HEK293 (cell line): ENCODE data around the gene USHBP1.

Experiments used
- BCL11A ChIP-seq: fragments of 450-650 bp; formaldehyde crosslinking; IDR thresholded peaks from 2 replicates; pipeline ENCODE4 v1.5.1; 2016; ENCODE audit warnings: low read depth, missing biosample characterization, missing genetic modification characterization
- BCL11B ChIP-seq: fragments of 450-650 bp; formaldehyde crosslinking; IDR thresholded peaks from 2 replicates; pipeline ENCODE4 v1.5.1; 2016; ENCODE audit warnings: low read depth, missing biosample characterization, missing genetic modification characterization
- GLI2 ChIP-seq: fragments of 450-650 bp; formaldehyde crosslinking; IDR thresholded peaks from 2 replicates; pipeline ENCODE4; 2017; ENCODE audit warnings: missing biosample characterization, missing genetic modification characterization, low read depth, borderline replicate concordance
- GLIS2 ChIP-seq: fragments of 450-650 bp; formaldehyde crosslinking; IDR thresholded peaks from 2 replicates; pipeline ENCODE4 v1.5.1; 2016; ENCODE audit warnings: missing biosample characterization, missing genetic modification characterization
- KLF16 ChIP-seq: fragments of 450-650 bp; formaldehyde crosslinking; IDR thresholded peaks from 2 replicates; pipeline ENCODE4 v1.5.1; 2017; ENCODE audit warnings: missing biosample characterization, missing genetic modification characterization
- KLF8 ChIP-seq: fragments of 450-650 bp; formaldehyde crosslinking; IDR thresholded peaks from 2 replicates; pipeline ENCODE4 v1.5.1; 2016; ENCODE audit warnings: missing biosample characterization, missing genetic modification characterization
- SP2 ChIP-seq: fragments of 450-650 bp; formaldehyde crosslinking; IDR thresholded peaks from 2 replicates; pipeline ENCODE4 v1.5.1; 2016; ENCODE audit warnings: missing biosample characterization, missing genetic modification characterization
- TCF7L2 ChIP-seq: IDR thresholded peaks from 2 replicates; pipeline ENCODE4 v1.6.1; 2011; ENCODE audit warnings: low read depth, mild to moderate bottlenecking, inconsistent platforms, low read length, moderate library complexity, borderline replicate concordance
- TRIM28 ChIP-seq: IDR thresholded peaks from 2 replicates; pipeline ENCODE4 v1.6.1; 2011; ENCODE audit warnings: low read length, control low read depth, borderline replicate concordance
- YY1 ChIP-seq: fragments of 450-650 bp; formaldehyde crosslinking; IDR thresholded peaks from 2 replicates; pipeline ENCODE4 v1.5.1; 2018; ENCODE audit warnings: missing biosample characterization, missing genetic modification characterization
- ZBTB17 ChIP-seq: fragments of 450-650 bp; formaldehyde crosslinking; IDR thresholded peaks from 2 replicates; pipeline ENCODE4 v1.5.1; 2016; ENCODE audit warnings: missing biosample characterization, missing genetic modification characterization
- ZBTB8A ChIP-seq: fragments of 450-650 bp; formaldehyde crosslinking; IDR thresholded peaks from 2 replicates; pipeline ENCODE4 v1.5.1; 2016; ENCODE audit warnings: missing biosample characterization, missing genetic modification characterization
- ZEB2 ChIP-seq: fragments of 450-650 bp; formaldehyde crosslinking; IDR thresholded peaks from 2 replicates; pipeline ENCODE4 v1.5.1; 2016; ENCODE audit warnings: missing biosample characterization, missing genetic modification characterization
- ZFHX2 ChIP-seq: fragments of 450-650 bp; formaldehyde crosslinking; conservative IDR thresholded peaks from 2 replicates; pipeline ENCODE4 v1.5.1; 2016; ENCODE audit warnings: missing biosample characterization, missing genetic modification characterization
- ZFP69B ChIP-seq: fragments of 450-650 bp; formaldehyde crosslinking; IDR thresholded peaks from 2 replicates; pipeline ENCODE4 v1.5.1; 2016; ENCODE audit warnings: missing biosample characterization, missing genetic modification characterization
- ZNF138 ChIP-seq: fragments of 450-650 bp; formaldehyde crosslinking; IDR thresholded peaks from 2 replicates; pipeline ENCODE4 v1.5.1; 2016; ENCODE audit warnings: missing biosample characterization, missing genetic modification characterization, borderline replicate concordance
- ZNF146 ChIP-seq: fragments of 450-650 bp; formaldehyde crosslinking; IDR thresholded peaks from 2 replicates; pipeline ENCODE4 v1.5.1; 2016; ENCODE audit warnings: missing biosample characterization, missing genetic modification characterization
- ZNF175 ChIP-seq: fragments of 450-650 bp; formaldehyde crosslinking; IDR thresholded peaks from 2 replicates; pipeline ENCODE4 v1.5.1; 2016; ENCODE audit warnings: missing biosample characterization, missing genetic modification characterization
- ZNF23 ChIP-seq: fragments of 450-650 bp; formaldehyde crosslinking; IDR thresholded peaks from 2 replicates; pipeline ENCODE4 v1.5.1; 2016; ENCODE audit warnings: missing biosample characterization, missing genetic modification characterization, borderline replicate concordance
- ZNF335 ChIP-seq: fragments of 450-650 bp; formaldehyde crosslinking; conservative IDR thresholded peaks from 2 replicates; pipeline ENCODE4 v1.5.1; 2016; ENCODE audit warnings: missing biosample characterization, missing genetic modification characterization
- ZNF473 ChIP-seq: fragments of 450-650 bp; formaldehyde crosslinking; IDR thresholded peaks from 2 replicates; pipeline ENCODE4 v1.5.1; 2017; ENCODE audit warnings: missing biosample characterization, missing genetic modification characterization
- ZNF510 ChIP-seq: fragments of 450-650 bp; formaldehyde crosslinking; IDR thresholded peaks from 2 replicates; pipeline ENCODE4 v1.5.1; 2018; ENCODE audit warnings: mild to moderate bottlenecking, missing genetic modification characterization, missing biosample characterization; ENCODE audit not compliant: insufficient replicate concordance
- ZNF571 ChIP-seq: fragments of 450-650 bp; formaldehyde crosslinking; IDR thresholded peaks from 2 replicates; pipeline ENCODE4 v1.5.0; 2017; ENCODE audit warnings: missing biosample characterization, missing genetic modification characterization
- ZNF658 ChIP-seq: fragments of 450-650 bp; formaldehyde crosslinking; IDR thresholded peaks from 2 replicates; pipeline ENCODE4; 2016; ENCODE audit warnings: missing biosample characterization, missing genetic modification characterization
- ZNF843 ChIP-seq: fragments of 450-650 bp; formaldehyde crosslinking; IDR thresholded peaks from 2 replicates; pipeline ENCODE4 v1.5.1; 2016; ENCODE audit warnings: missing biosample characterization, missing genetic modification characterization
- TF ChIP-seq, protein P1 (sequence below): fragments of 450-650 bp; formaldehyde crosslinking; IDR thresholded peaks from 2 replicates; pipeline ENCODE4 v1.5.1; 2017; ENCODE audit warnings: missing biosample characterization, missing genetic modification characterization
- TF ChIP-seq, protein P2 (sequence below): fragments of 450-650 bp; formaldehyde crosslinking; IDR thresholded peaks from 2 replicates; pipeline ENCODE4 v1.5.0; 2017; ENCODE audit warnings: missing biosample characterization, missing genetic modification characterization, borderline replicate concordance
- TF ChIP-seq, protein P3 (sequence below): fragments of 450-650 bp; formaldehyde crosslinking; IDR thresholded peaks from 2 replicates; pipeline ENCODE4 v1.5.1; 2016; ENCODE audit warnings: missing biosample characterization, missing genetic modification characterization
- TF ChIP-seq, protein P4 (sequence below): fragments of 450-650 bp; formaldehyde crosslinking; IDR thresholded peaks from 2 replicates; pipeline ENCODE4 v1.5.1; 2016; ENCODE audit warnings: missing biosample characterization, missing genetic modification characterization
- TF ChIP-seq, protein P5 (sequence below): fragments of 450-650 bp; formaldehyde crosslinking; IDR thresholded peaks from 2 replicates; pipeline ENCODE4 v1.5.1; 2016; ENCODE audit warnings: missing biosample characterization, missing genetic modification characterization
- TF ChIP-seq, protein P6 (sequence below): fragments of 450-650 bp; formaldehyde crosslinking; IDR thresholded peaks from 2 replicates; pipeline ENCODE4 v1.5.1; 2017; ENCODE audit warnings: missing biosample characterization, missing genetic modification characterization

USHBP1 gene

DNA sequence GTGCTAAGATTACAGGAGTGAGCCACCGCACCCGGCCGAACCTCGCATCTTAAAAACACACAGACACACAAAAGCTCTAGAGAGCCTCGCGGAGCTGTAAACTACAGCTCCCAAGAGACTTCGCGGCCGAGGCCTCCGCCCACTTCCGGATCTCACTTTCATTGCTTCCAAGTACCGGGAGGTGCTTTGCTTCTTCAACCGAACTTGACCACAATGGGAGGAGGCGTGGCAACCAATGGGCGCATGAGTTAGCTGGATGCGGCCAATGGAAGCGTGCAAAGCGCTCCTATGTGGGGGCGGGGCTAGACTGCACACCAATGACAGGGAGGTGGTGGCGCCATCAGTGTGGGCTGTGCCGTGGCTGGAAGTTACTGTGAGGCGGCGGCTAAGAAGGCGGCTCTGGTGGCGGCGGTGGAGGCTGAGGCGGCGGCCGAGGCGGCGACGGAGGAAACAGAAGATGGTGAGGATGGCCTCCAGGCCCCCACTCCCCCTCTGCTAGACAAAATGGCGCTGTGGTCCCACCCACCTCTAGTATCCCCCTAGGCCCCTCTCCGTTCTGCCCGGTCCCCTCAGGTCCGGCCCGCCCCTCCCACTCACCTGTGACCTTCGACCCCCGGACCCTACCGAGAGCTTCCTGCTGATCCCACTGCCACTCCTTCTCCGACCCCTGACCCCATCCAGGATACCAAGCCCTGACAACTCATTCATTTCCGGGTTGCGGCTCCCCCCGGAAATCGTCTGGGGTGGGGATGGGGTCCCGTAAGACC is 44.8 kb upstream of the USHBP1 start, which contains the start of gene DDA1 (continued):
- TF ChIP-seq, protein P1, sequence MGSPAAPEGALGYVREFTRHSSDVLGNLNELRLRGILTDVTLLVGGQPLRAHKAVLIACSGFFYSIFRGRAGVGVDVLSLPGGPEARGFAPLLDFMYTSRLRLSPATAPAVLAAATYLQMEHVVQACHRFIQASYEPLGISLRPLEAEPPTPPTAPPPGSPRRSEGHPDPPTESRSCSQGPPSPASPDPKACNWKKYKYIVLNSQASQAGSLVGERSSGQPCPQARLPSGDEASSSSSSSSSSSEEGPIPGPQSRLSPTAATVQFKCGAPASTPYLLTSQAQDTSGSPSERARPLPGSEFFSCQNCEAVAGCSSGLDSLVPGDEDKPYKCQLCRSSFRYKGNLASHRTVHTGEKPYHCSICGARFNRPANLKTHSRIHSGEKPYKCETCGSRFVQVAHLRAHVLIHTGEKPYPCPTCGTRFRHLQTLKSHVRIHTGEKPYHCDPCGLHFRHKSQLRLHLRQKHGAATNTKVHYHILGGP, result no peak
- no peak for TF ChIP-seq ZNF146 (tag by site-specific recombination)
- TF ChIP-seq TCF7L2, result no peak
- TF ChIP-seq, protein P2, sequence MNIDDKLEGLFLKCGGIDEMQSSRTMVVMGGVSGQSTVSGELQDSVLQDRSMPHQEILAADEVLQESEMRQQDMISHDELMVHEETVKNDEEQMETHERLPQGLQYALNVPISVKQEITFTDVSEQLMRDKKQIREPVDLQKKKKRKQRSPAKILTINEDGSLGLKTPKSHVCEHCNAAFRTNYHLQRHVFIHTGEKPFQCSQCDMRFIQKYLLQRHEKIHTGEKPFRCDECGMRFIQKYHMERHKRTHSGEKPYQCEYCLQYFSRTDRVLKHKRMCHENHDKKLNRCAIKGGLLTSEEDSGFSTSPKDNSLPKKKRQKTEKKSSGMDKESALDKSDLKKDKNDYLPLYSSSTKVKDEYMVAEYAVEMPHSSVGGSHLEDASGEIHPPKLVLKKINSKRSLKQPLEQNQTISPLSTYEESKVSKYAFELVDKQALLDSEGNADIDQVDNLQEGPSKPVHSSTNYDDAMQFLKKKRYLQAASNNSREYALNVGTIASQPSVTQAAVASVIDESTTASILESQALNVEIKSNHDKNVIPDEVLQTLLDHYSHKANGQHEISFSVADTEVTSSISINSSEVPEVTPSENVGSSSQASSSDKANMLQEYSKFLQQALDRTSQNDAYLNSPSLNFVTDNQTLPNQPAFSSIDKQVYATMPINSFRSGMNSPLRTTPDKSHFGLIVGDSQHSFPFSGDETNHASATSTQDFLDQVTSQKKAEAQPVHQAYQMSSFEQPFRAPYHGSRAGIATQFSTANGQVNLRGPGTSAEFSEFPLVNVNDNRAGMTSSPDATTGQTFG (tag by site-specific recombination), result no peak
- peak; percentile 85 for TF ChIP-seq YY1 (tag by site-specific recombination)
- TF ChIP-seq ZEB2 (tag by site-specific recombination), result peak; percentile 70; the same call in 1 of the 2 replicates
- no peak for TF ChIP-seq ZNF23 (tag by site-specific recombination)
- TF ChIP-seq, protein P3, sequence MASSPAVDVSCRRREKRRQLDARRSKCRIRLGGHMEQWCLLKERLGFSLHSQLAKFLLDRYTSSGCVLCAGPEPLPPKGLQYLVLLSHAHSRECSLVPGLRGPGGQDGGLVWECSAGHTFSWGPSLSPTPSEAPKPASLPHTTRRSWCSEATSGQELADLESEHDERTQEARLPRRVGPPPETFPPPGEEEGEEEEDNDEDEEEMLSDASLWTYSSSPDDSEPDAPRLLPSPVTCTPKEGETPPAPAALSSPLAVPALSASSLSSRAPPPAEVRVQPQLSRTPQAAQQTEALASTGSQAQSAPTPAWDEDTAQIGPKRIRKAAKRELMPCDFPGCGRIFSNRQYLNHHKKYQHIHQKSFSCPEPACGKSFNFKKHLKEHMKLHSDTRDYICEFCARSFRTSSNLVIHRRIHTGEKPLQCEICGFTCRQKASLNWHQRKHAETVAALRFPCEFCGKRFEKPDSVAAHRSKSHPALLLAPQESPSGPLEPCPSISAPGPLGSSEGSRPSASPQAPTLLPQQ, result peak; percentile 64
- no peak for TF ChIP-seq ZNF510 (tag by site-specific recombination)
- no peak for TF ChIP-seq ZNF571 (tag by site-specific recombination)
- peak; percentile 100 for TF ChIP-seq SP2 (tag by site-specific recombination)
- TF ChIP-seq ZBTB8A, result no peak
- peak; percentile 88 for TF ChIP-seq ZNF335 (tag by site-specific recombination)
- peak; percentile 93 for TF ChIP-seq KLF8 (tag by site-specific recombination)
- no peak for TF ChIP-seq ZNF138 (tag by site-specific recombination)
- no peak for TF ChIP-seq ZNF473
- peak; percentile 92 for TF ChIP-seq BCL11B (tag by site-specific recombination)
- TF ChIP-seq, protein P4, sequence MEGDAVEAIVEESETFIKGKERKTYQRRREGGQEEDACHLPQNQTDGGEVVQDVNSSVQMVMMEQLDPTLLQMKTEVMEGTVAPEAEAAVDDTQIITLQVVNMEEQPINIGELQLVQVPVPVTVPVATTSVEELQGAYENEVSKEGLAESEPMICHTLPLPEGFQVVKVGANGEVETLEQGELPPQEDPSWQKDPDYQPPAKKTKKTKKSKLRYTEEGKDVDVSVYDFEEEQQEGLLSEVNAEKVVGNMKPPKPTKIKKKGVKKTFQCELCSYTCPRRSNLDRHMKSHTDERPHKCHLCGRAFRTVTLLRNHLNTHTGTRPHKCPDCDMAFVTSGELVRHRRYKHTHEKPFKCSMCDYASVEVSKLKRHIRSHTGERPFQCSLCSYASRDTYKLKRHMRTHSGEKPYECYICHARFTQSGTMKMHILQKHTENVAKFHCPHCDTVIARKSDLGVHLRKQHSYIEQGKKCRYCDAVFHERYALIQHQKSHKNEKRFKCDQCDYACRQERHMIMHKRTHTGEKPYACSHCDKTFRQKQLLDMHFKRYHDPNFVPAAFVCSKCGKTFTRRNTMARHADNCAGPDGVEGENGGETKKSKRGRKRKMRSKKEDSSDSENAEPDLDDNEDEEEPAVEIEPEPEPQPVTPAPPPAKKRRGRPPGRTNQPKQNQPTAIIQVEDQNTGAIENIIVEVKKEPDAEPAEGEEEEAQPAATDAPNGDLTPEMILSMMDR, result no peak
- peak; percentile 60; the same call in 1 of the 2 replicates for TF ChIP-seq BCL11A
- TF ChIP-seq, protein P5, sequence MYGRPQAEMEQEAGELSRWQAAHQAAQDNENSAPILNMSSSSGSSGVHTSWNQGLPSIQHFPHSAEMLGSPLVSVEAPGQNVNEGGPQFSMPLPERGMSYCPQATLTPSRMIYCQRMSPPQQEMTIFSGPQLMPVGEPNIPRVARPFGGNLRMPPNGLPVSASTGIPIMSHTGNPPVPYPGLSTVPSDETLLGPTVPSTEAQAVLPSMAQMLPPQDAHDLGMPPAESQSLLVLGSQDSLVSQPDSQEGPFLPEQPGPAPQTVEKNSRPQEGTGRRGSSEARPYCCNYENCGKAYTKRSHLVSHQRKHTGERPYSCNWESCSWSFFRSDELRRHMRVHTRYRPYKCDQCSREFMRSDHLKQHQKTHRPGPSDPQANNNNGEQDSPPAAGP, result peak; percentile 79; the same call in 1 of the 2 replicates
- no peak for TF ChIP-seq ZNF658 (tag by site-specific recombination)
- TF ChIP-seq ZNF175 (tag by site-specific recombination), result no peak
- peak; percentile 56; the same call in 1 of the 2 replicates for TF ChIP-seq TRIM28
- TF ChIP-seq GLIS2 (tag by site-specific recombination), result peak; percentile 72
- 0 out of 2 replicates have a peak, but pooled peaks have one; percentile 27 for TF ChIP-seq ZNF843 (tag by site-specific recombination)
- 0 out of 2 replicates have a peak, but pooled peaks have one; percentile 24 for TF ChIP-seq ZBTB17 (tag by site-specific recombination)
- TF ChIP-seq, protein P6, sequence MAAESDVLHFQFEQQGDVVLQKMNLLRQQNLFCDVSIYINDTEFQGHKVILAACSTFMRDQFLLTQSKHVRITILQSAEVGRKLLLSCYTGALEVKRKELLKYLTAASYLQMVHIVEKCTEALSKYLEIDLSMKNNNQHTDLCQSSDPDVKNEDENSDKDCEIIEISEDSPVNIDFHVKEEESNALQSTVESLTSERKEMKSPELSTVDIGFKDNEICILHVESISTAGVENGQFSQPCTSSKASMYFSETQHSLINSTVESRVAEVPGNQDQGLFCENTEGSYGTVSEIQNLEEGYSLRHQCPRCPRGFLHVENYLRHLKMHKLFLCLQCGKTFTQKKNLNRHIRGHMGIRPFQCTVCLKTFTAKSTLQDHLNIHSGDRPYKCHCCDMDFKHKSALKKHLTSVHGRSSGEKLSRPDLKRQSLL, result 0 out of 2 replicates have a peak, but pooled peaks have one; percentile 7
- TF ChIP-seq ZFHX2 (tag by site-specific recombination), result peak; percentile 91
- TF ChIP-seq KLF16 (tag by site-specific recombination), result peak; percentile 91
- TF ChIP-seq GLI2, result no peak
- TF ChIP-seq ZFP69B (tag by site-specific recombination), result 0 out of 2 replicates have a peak, but pooled peaks have one; percentile 14
